Measurements from ENCODE around the gene RECK.

The RECK gene

GRCh38 chr9:36118706-36119105 is 82.0 kb downstream of the RECK start:
- 98% methylated on average over 14 of the region's 15 CpGs for WGBS (ENCODE audit: insufficient coverage)
- H3K4me3 ChIP-seq (ENCODE audit: control insufficient read depth in 1 of 7, extremely low read depth in 1 of 7, insufficient read depth in 4 of 7, low read depth in 2 of 7, low read length in 6 of 7), result no peak overlapping the region
- H3K36me3 ChIP-seq (ENCODE audit: control insufficient read depth in 4 of 4, insufficient read depth in 4 of 4, low read length in 3 of 4), result peaks cover 0 to 11% (median 4%) of the 10 kb centered on the region in 4 experiments
- no peak for DNase-seq
- H3K27me3 ChIP-seq (replicated peaks in 2 of 5; ENCODE audit: control insufficient read depth in 4 of 5, insufficient read depth in 5 of 5, low read length in 4 of 5), result no peaks in the 10 kb centered on the region
- H3K27ac ChIP-seq (ENCODE audit: insufficient read depth in 1 of 2, low read depth in 1 of 2, low read length in 2 of 2, poor library complexity in 1 of 2, severe bottlenecking in 2 of 2), result no peak overlapping the region
- CTCF ChIA-PET, result interaction anchor here (1.1 to 1.2 kb wide), 2 partner anchors 8 to 11 kb away, joined by 3 read pairs; no protein-coding TSS in a partner anchor
- POLR2A ChIA-PET, result no interaction called here
- H3K9me3 ChIP-seq (ENCODE audit: control extremely low read depth in 1 of 5, control insufficient read depth in 4 of 5, insufficient read depth in 2 of 5, low read depth in 1 of 5, low read length in 4 of 5), result no peaks in the 10 kb centered on the region
- H3K4me1 ChIP-seq (ENCODE audit: control extremely low read depth in 1 of 4, control insufficient read depth in 4 of 4, insufficient read depth in 4 of 4, low read length in 3 of 4), result no peaks in the 10 kb centered on the region

GRCh38 chr9:36119476-36119875 is 82.8 kb downstream of the RECK start:
- H3K4me3 ChIP-seq (ENCODE audit: control insufficient read depth in 1 of 7, extremely low read depth in 1 of 7, insufficient read depth in 4 of 7, low read depth in 2 of 7, low read length in 6 of 7), result no peak overlapping the region
- no peak overlapping the region for H3K27ac ChIP-seq (ENCODE audit: insufficient read depth in 1 of 2, low read depth in 1 of 2, low read length in 2 of 2, poor library complexity in 1 of 2, severe bottlenecking in 2 of 2)
- ChIA-PET POLR2A (no interaction called here), CTCF (interaction anchor here (1.1 to 1.4 kb wide), 3 partner anchors 9 to 18 kb away, joined by 3 read pairs; no protein-coding TSS in a partner anchor)
- H3K36me3 ChIP-seq (ENCODE audit: control insufficient read depth in 4 of 4, insufficient read depth in 4 of 4, low read length in 3 of 4), result peaks cover 0 to 11% (median 4%) of the 10 kb centered on the region in 4 experiments
- WGBS (ENCODE audit: insufficient coverage), result no CpG with 5 or more reads among the region's 7 CpGs
- no peaks in the 10 kb centered on the region for H3K9me3 ChIP-seq (ENCODE audit: control extremely low read depth in 1 of 5, control insufficient read depth in 4 of 5, insufficient read depth in 2 of 5, low read depth in 1 of 5, low read length in 4 of 5)
- no peaks in the 10 kb centered on the region for H3K27me3 ChIP-seq (replicated peaks in 2 of 5; ENCODE audit: control insufficient read depth in 4 of 5, insufficient read depth in 5 of 5, low read length in 4 of 5)
- no peaks in the 10 kb centered on the region for H3K4me1 ChIP-seq (ENCODE audit: control extremely low read depth in 1 of 4, control insufficient read depth in 4 of 4, insufficient read depth in 4 of 4, low read length in 3 of 4)
- no peak for DNase-seq

GRCh38 chr9:36120705-36121104 is 84.0 kb downstream of the RECK start:
- Histone ChIP-seq H3K27me3 (replicated peaks in 2 of 5; ENCODE audit: control insufficient read depth in 4 of 5, insufficient read depth in 5 of 5, low read length in 4 of 5) (no peaks in the 10 kb centered on the region), H3K36me3 (ENCODE audit: control insufficient read depth in 4 of 4, insufficient read depth in 4 of 4, low read length in 3 of 4) (peaks cover 0 to 11% (median 4%) of the 10 kb centered on the region in 4 experiments), H3K4me3 (ENCODE audit: control insufficient read depth in 1 of 7, extremely low read depth in 1 of 7, insufficient read depth in 4 of 7, low read depth in 2 of 7, low read length in 6 of 7) (no peak overlapping the region), H3K4me1 (ENCODE audit: control extremely low read depth in 1 of 4, control insufficient read depth in 4 of 4, insufficient read depth in 4 of 4, low read length in 3 of 4) (no peaks in the 10 kb centered on the region), H3K9me3 (ENCODE audit: control extremely low read depth in 1 of 5, control insufficient read depth in 4 of 5, insufficient read depth in 2 of 5, low read depth in 1 of 5, low read length in 4 of 5) (no peaks in the 10 kb centered on the region), H3K27ac (ENCODE audit: insufficient read depth in 1 of 2, low read depth in 1 of 2, low read length in 2 of 2, poor library complexity in 1 of 2, severe bottlenecking in 2 of 2) (no peak overlapping the region)
- POLR2A ChIA-PET, result no interaction called here
- DNase-seq, result no peak
- 100% methylated on average over 3 of the region's 4 CpGs for WGBS (ENCODE audit: insufficient coverage)
- CTCF ChIA-PET, result no interaction called here

- Histone ChIP-seq H3K4me3 (ENCODE audit: control insufficient read depth in 1 of 7, extremely low read depth in 1 of 7, insufficient read depth in 4 of 7, low read depth in 2 of 7, low read length in 6 of 7) (no peak overlapping the region), H3K27me3 (replicated peaks in 2 of 5; ENCODE audit: control insufficient read depth in 4 of 5, insufficient read depth in 5 of 5, low read length in 4 of 5) (no peaks in the 10 kb centered on the region), H3K36me3 (ENCODE audit: control insufficient read depth in 4 of 4, insufficient read depth in 4 of 4, low read length in 3 of 4) (peaks cover 0 to 5% (median 4%) of the 10 kb centered on the region in 4 experiments), H3K27ac (ENCODE audit: insufficient read depth in 1 of 2, low read depth in 1 of 2, low read length in 2 of 2, poor library complexity in 1 of 2, severe bottlenecking in 2 of 2) (no peak overlapping the region), H3K9me3 (ENCODE audit: control extremely low read depth in 1 of 5, control insufficient read depth in 4 of 5, insufficient read depth in 2 of 5, low read depth in 1 of 5, low read length in 4 of 5) (no peaks in the 10 kb centered on the region), H3K4me1 (ENCODE audit: control extremely low read depth in 1 of 4, control insufficient read depth in 4 of 4, insufficient read depth in 4 of 4, low read length in 3 of 4) (peaks cover 0 to 8% (median 1%) of the 10 kb centered on the region in 4 experiments)
- ChIA-PET CTCF (interaction anchor here (0.9 to 1.4 kb wide), 3 partner anchors 18 to 44 kb away, joined by 3 to 7 read pairs (median 5); no protein-coding TSS in a partner anchor), POLR2A (no interaction called here)
- 98% methylated on average over 7 of the region's 7 CpGs for WGBS (ENCODE audit: insufficient coverage)
- no peak for DNase-seq
Observed at GRCh38 chr9:36121971-36122370, 85.3 kb downstream of the RECK start.

- POLR2A ChIA-PET, result interaction anchor here (1.1 kb wide), 1 partner anchor 13 kb away, joined by 5 read pairs; the partner anchor contains the start of gene GLIPR2
- WGBS (ENCODE audit: insufficient coverage), result no CpG with 5 or more reads among the region's 2 CpGs
- Histone ChIP-seq H3K27ac (ENCODE audit: insufficient read depth in 1 of 2, low read depth in 1 of 2, low read length in 2 of 2, poor library complexity in 1 of 2, severe bottlenecking in 2 of 2) (no peak overlapping the region), H3K9me3 (ENCODE audit: control extremely low read depth in 1 of 5, control insufficient read depth in 4 of 5, insufficient read depth in 2 of 5, low read depth in 1 of 5, low read length in 4 of 5) (no peaks in the 10 kb centered on the region), H3K27me3 (replicated peaks in 2 of 5; ENCODE audit: control insufficient read depth in 4 of 5, insufficient read depth in 5 of 5, low read length in 4 of 5) (no peaks in the 10 kb centered on the region), H3K4me1 (ENCODE audit: control extremely low read depth in 1 of 4, control insufficient read depth in 4 of 4, insufficient read depth in 4 of 4, low read length in 3 of 4) (peaks cover 0 to 20% (median 11%) of the 10 kb centered on the region in 4 experiments), H3K36me3 (ENCODE audit: control insufficient read depth in 4 of 4, insufficient read depth in 4 of 4, low read length in 3 of 4) (peaks cover 0 to 5% (median 2%) of the 10 kb centered on the region in 4 experiments), H3K4me3 (ENCODE audit: control insufficient read depth in 1 of 7, extremely low read depth in 1 of 7, insufficient read depth in 4 of 7, low read depth in 2 of 7, low read length in 6 of 7) (no peak overlapping the region)
- DNase-seq, result no peak
- CTCF ChIA-PET, result interaction anchor here (1.2 to 3.6 kb wide), 2 partner anchors 20 to 43 kb away, joined by 5 to 34 read pairs; no protein-coding TSS in a partner anchor
Observed at GRCh38 chr9:36123515-36123914, 86.8 kb downstream of the RECK start.

- H3K36me3 ChIP-seq (ENCODE audit: control insufficient read depth in 4 of 4, insufficient read depth in 4 of 4, low read length in 3 of 4), result peaks cover 0 to 5% (median 2%) of the 10 kb centered on the region in 4 experiments
- H3K4me3 ChIP-seq (ENCODE audit: control insufficient read depth in 1 of 7, extremely low read depth in 1 of 7, insufficient read depth in 4 of 7, low read depth in 2 of 7, low read length in 6 of 7), result no peak overlapping the region
- no peaks in the 10 kb centered on the region for H3K9me3 ChIP-seq (ENCODE audit: control extremely low read depth in 1 of 5, control insufficient read depth in 4 of 5, insufficient read depth in 2 of 5, low read depth in 1 of 5, low read length in 4 of 5)
- H3K27ac ChIP-seq (ENCODE audit: insufficient read depth in 1 of 2, low read depth in 1 of 2, low read length in 2 of 2, poor library complexity in 1 of 2, severe bottlenecking in 2 of 2), result no peak overlapping the region
- DNase-seq, result no peak
- peaks cover 0 to 20% (median 11%) of the 10 kb centered on the region in 4 experiments for H3K4me1 ChIP-seq (ENCODE audit: control extremely low read depth in 1 of 4, control insufficient read depth in 4 of 4, insufficient read depth in 4 of 4, low read length in 3 of 4)
- WGBS (ENCODE audit: insufficient coverage), result 100% methylated on average over 5 of the region's 10 CpGs
- no peaks in the 10 kb centered on the region for H3K27me3 ChIP-seq (replicated peaks in 2 of 5; ENCODE audit: control insufficient read depth in 4 of 5, insufficient read depth in 5 of 5, low read length in 4 of 5)
- ChIA-PET POLR2A (no interaction called here), CTCF (interaction anchor here (1.4 to 3.6 kb wide), 4 partner anchors 10 to 34 kb away, joined by 4 to 34 read pairs (median 4); no protein-coding TSS in a partner anchor)
Observed at GRCh38 chr9:36125062-36125855, 88.5 kb downstream of the RECK start.
